ENCODE results near the gene ZER1.

Gene ZER1

GRCh38 chr9:128690684-128691034, 81.1 kb downstream of the ZER1 start:
- DNase-seq (ENCODE audit: insufficient read length, low spot score) (no peak), FAIRE-seq (peak; percentile 6)
- no peak for TF ChIP-seq POLR2A (IDR thresholded peaks at IDR 0.05; ENCODE audit: low read depth, low read length)

GRCh38 chr9:128689820-128690683, 81.7 kb downstream of the ZER1 start:
- peak; percentile 77 for DNase-seq (ENCODE audit: insufficient read length, low spot score)
- TF ChIP-seq POLR2A (IDR thresholded peaks at IDR 0.05; ENCODE audit: low read depth, low read length): peak; percentile 7; the same call in 1 of the 2 replicates
- FAIRE-seq: no peak

- no peak for TF ChIP-seq POLR2A (IDR thresholded peaks at IDR 0.05; ENCODE audit: low read depth, low read length)
- no peak for DNase-seq (ENCODE audit: insufficient read length, low spot score)
- FAIRE-seq: no peak
These were observed 82.4 kb downstream of the ZER1 start for GRCh38 chr9:128689293-128689774.

- DNase-seq (ENCODE audit: insufficient read length, low spot score): peak; percentile 100
- no peak for FAIRE-seq
- peak; percentile 91 for TF ChIP-seq POLR2A (IDR thresholded peaks at IDR 0.05; ENCODE audit: low read depth, low read length)
These were observed 83.0 kb downstream of the ZER1 start, which contains the start of gene SET for GRCh38 chr9:128688501-128689292. TSS of gene SET (plus strand) at chr9:128689222. CDS start at chr9:128689583, 361 bp downstream.

GRCh38 chr9:128687453-128687852, 84.3 kb downstream of the ZER1 start:
- DNase-seq (ENCODE audit: insufficient read length, low spot score): no peak
- no peak for TF ChIP-seq POLR2A (IDR thresholded peaks at IDR 0.05; ENCODE audit: low read depth, low read length)
- FAIRE-seq: no peak

GRCh38 chr9:128685636-128686489, 85.9 kb downstream of the ZER1 start:
- DNase-seq (ENCODE audit: insufficient read length, low spot score) (no peak), FAIRE-seq (no peak)
- TF ChIP-seq POLR2A (IDR thresholded peaks at IDR 0.05; ENCODE audit: low read depth, low read length): no peak

- DNase-seq (ENCODE audit: insufficient read length, low spot score): peak; percentile 98
- FAIRE-seq: peak; percentile 62
- peak; percentile 79 for TF ChIP-seq POLR2A (IDR thresholded peaks at IDR 0.05; ENCODE audit: low read depth, low read length)
These were observed 87.2 kb downstream of the ZER1 start for GRCh38 chr9:128684325-128685199.

- FAIRE-seq: no peak
- no peak for TF ChIP-seq POLR2A (IDR thresholded peaks at IDR 0.05; ENCODE audit: low read depth, low read length)
- peak; percentile 14 for DNase-seq (ENCODE audit: insufficient read length, low spot score)
These were observed 87.7 kb downstream of the ZER1 start for GRCh38 chr9:128684065-128684324.

- DNase-seq (ENCODE audit: insufficient read length, low spot score): peak; percentile 17
- no peak for FAIRE-seq
- no peak for TF ChIP-seq POLR2A (IDR thresholded peaks at IDR 0.05; ENCODE audit: low read depth, low read length)
These were observed 88.2 kb downstream of the ZER1 start for GRCh38 chr9:128683340-128684064.
